Endothelial cell of umbilical vein (primary cell): ENCODE results near the gene DSPP. TPM values are rescaled to one million over a fixed set of nuclear protein-coding genes. Genes with fewer than 3 reads are reported as not detected.

ENCODE experiments used
- BruUV-seq: library from RNA; stranded (reverse); fragments of 400-500 nt; replicated peaks from 2 replicates; lab custom pipeline; 2021; lab: Mats Ljungman, UMichigan
- CTCF ChIA-PET: fragments of 300-600, 350-600 bp; sonication (Branson Sonifier 250); formaldehyde crosslinking; loops from one replicate; lab custom pipeline; 2021; ENCODE audit warnings: antibody characterized with exemption, inconsistent platforms; lab: Charles Lee
- POLR2A ChIA-PET: fragments of 300-600, 350-600 bp; sonication (Branson Sonifier 250); formaldehyde crosslinking; loops from one replicate; lab custom pipeline; 2021; ENCODE audit warnings: antibody characterized with exemption, inconsistent platforms; lab: Charles Lee
- DNase-seq: peaks from one replicate; pipeline ENCODE4 v3.0.0-alpha.2; 2011; ENCODE audit warnings: low read depth, low spot score
- FAIRE-seq: peaks from 2 replicates; lab custom pipeline; 2011; peaks lifted over from hg19 to GRCh38; lab: Jason Lieb, UNC
- H2AFZ ChIP-seq: 2 replicates; pipeline ENCODE4 v1.6.0; 2012; ENCODE audit warnings: low read depth, low read length, control low read depth, inconsistent platforms
- H3K27ac ChIP-seq: 2 replicates; pipeline ENCODE4 v1.5.1; 2011; ENCODE audit warnings: low read depth, mild to moderate bottlenecking, control low read depth, low read length, moderate library complexity; ENCODE audit not compliant: insufficient read depth
- H3K27me3 ChIP-seq, 2 experiments: 2 replicates each; pipeline versions ENCODE4 v1.6.0 to v1.6.1; 2011; ENCODE audit warnings: low read length in 2 of 2, mixed read lengths in 1 of 2; ENCODE audit not compliant: control insufficient read depth in 2 of 2, insufficient read depth in 2 of 2
- H3K36me3 ChIP-seq, 2 experiments: 2 replicates in 1 of 2; 3 replicates in 1 of 2; pipeline ENCODE4 v1.5.1; 2011; ENCODE audit warnings: low read length in 2 of 2, mild to moderate bottlenecking in 1 of 2, moderate library complexity in 1 of 2; ENCODE audit not compliant: control insufficient read depth in 2 of 2, insufficient read depth in 2 of 2; ENCODE audit errors: extremely low read depth in 1 of 2
- H3K4me1 ChIP-seq: 3 replicates; pipeline ENCODE4 v1.5.1; 2011; ENCODE audit warnings: mild to moderate bottlenecking, low read length; ENCODE audit not compliant: control insufficient read depth, insufficient read depth; ENCODE audit errors: extremely low read depth
- H3K4me2 ChIP-seq: 2 replicates; pipeline ENCODE4 v1.6.1; 2011; ENCODE audit warnings: low read length, control low read depth, mixed read lengths; ENCODE audit not compliant: insufficient read depth
- H3K4me3 ChIP-seq, 3 experiments: fragments of 200-600 bp in 1 of 3; sonication (generic), shearing (Covaris generic) in 1 of 3; replicated peaks in 1 of 3; 2 replicates each; pipeline ENCODE4 v1.5.1; 2011 to 2016; ENCODE audit warnings: control low read depth in 3 of 3, low read length in 3 of 3, mild to moderate bottlenecking in 2 of 3, inconsistent platforms in 1 of 3, low read depth in 1 of 3, moderate library complexity in 1 of 3; ENCODE audit not compliant: insufficient read depth in 1 of 3
- H3K79me2 ChIP-seq: 2 replicates; pipeline ENCODE4 v1.6.0; 2012; ENCODE audit warnings: low read length, inconsistent platforms; ENCODE audit not compliant: control insufficient read depth, insufficient read depth
- H3K9ac ChIP-seq: replicated peaks from 2 replicates; pipeline ENCODE3; 2011; ENCODE audit warnings: low read length, control low read depth; ENCODE audit not compliant: insufficient read depth; ENCODE audit errors: extremely low read depth
- H3K9me1 ChIP-seq: replicated peaks from 3 replicates; pipeline ENCODE4 v1.6.0; 2011; ENCODE audit warnings: mild to moderate bottlenecking, low read length; ENCODE audit not compliant: control insufficient read depth, insufficient read depth; ENCODE audit errors: extremely low read depth
- H3K9me3 ChIP-seq: replicated peaks from 2 replicates; pipeline ENCODE4 v1.5.1; 2012; ENCODE audit warnings: low read length, inconsistent platforms; ENCODE audit not compliant: control insufficient read depth, insufficient read depth
- H4K20me1 ChIP-seq: replicated peaks from 2 replicates; pipeline ENCODE3; 2011; ENCODE audit warnings: mild to moderate bottlenecking, low read length; ENCODE audit not compliant: control insufficient read depth, insufficient read depth; ENCODE audit errors: extremely low read depth
- CTCF ChIP-seq, 2 donors: IDR thresholded peaks; 1 replicate in 1 of 2; 2 replicates in 1 of 2; pipeline ENCODE4 v1.5.1; 2011; ENCODE audit warnings: low read length in 2 of 2, mild to moderate bottlenecking in 2 of 2, moderate library complexity in 2 of 2, control low read depth in 1 of 2, inconsistent platforms in 1 of 2, low read depth in 1 of 2; ENCODE audit not compliant: insufficient read depth in 1 of 2; ENCODE audit errors: extremely low read depth in 1 of 2
- EZH2 ChIP-seq: IDR thresholded peaks from 2 replicates; pipeline ENCODE4 v1.6.1; 2012; ENCODE audit warnings: borderline replicate concordance, low read depth, mild to moderate bottlenecking, moderate library complexity, low read length, inconsistent platforms; ENCODE audit not compliant: severe bottlenecking
- FOS ChIP-seq: IDR thresholded peaks from 2 replicates; pipeline ENCODE4 v1.6.1; 2011; ENCODE audit warnings: mild to moderate bottlenecking, low read length, moderate library complexity, borderline replicate concordance; ENCODE audit not compliant: insufficient read depth
- GATA2 ChIP-seq: IDR thresholded peaks from 2 replicates; pipeline ENCODE4 v1.7.0; 2011; ENCODE audit warnings: low read depth, mild to moderate bottlenecking, moderate library complexity, mixed read lengths, low read length; ENCODE audit not compliant: insufficient read length, insufficient read depth
- JUN ChIP-seq: IDR thresholded peaks from 2 replicates; pipeline ENCODE4 v1.6.1; 2011; ENCODE audit warnings: borderline replicate concordance, low read depth; ENCODE audit not compliant: insufficient read length, insufficient read depth
- MAX ChIP-seq: IDR thresholded peaks from 2 replicates; pipeline ENCODE4 v1.6.1; 2011; ENCODE audit not compliant: insufficient read depth, insufficient read length
- MYC ChIP-seq: IDR thresholded peaks from one replicate; pipeline ENCODE4 v1.6.1; 2011; ENCODE audit warnings: mild to moderate bottlenecking, low read depth, low read length
- POLR2A ChIP-seq: IDR thresholded peaks from 2 replicates; pipeline ENCODE4 v1.6.1; 2012; ENCODE audit warnings: low read depth, mild to moderate bottlenecking, control low read depth, low read length
- POLR2AphosphoS5 ChIP-seq: IDR thresholded peaks from 2 replicates; pipeline ENCODE4 v1.6.1; 2012; ENCODE audit warnings: low read depth, mild to moderate bottlenecking, control low read depth, low read length, moderate library complexity; ENCODE audit not compliant: insufficient read depth
- dilution Hi-C: fragments of 300-500 bp; cut with MboI; formaldehyde crosslinking; loops from one replicate; pipeline ENCODE4 v1.15.0; 2019; ENCODE audit warnings: low sequenced_read_pairs; ENCODE audit not compliant: extremely low pct_ligation_motif_present
- intact Hi-C: fragments of 100-400 bp; cut with micrococcal nuclease; formaldehyde crosslinking; loops from one replicate; pipeline ENCODE4 v1.10.0; 2022
- polyA plus RNA-seq, 4 experiments: library from polyadenylated mRNA; depleted of rRNA in 3 of 4; stranded (reverse) in 3 of 4; unstranded in 1 of 4; fragments of >200 nt; gene quantifications; 2 replicates each; pipeline versions ENCODE4 v1.2.1 to v1.2.3, GENCODE V29; 2011 to 2012; ENCODE audit warnings: missing spikeins in 1 of 4
- total RNA-seq: library from RNA; stranded (reverse); gene quantifications from 2 replicates; pipeline ENCODE4 v1.2.3, GENCODE V29; 2021

DSPP gene
- total and polyA plus RNA-seq, 2 donors (not counting 3 experiments of a cell fraction or from before 2014, with no cell fraction given), result not detected

- H4K20me1 ChIP-seq, result no peaks in the 10 kb centered on the region
- H2AFZ ChIP-seq, result no peak overlapping the region
- POLR2A ChIA-PET, result no interaction called here
Measured at GRCh38 chr4:87580057-87580456, 28.3 kb upstream of the DSPP start.

GRCh38 chr4:87584222-87584908 is 24.0 kb upstream of the DSPP start:
- Histone ChIP-seq H3K4me3 (no peak overlapping the region), H3K27ac (no peak overlapping the region), H3K4me1 (no peaks in the 10 kb centered on the region), H4K20me1 (no peaks in the 10 kb centered on the region), H3K36me3 (no peaks in the 10 kb centered on the region), H3K9ac (no peak overlapping the region), H3K4me2 (no peak overlapping the region), H3K79me2 (no peaks in the 10 kb centered on the region), H3K27me3 (no peaks in the 10 kb centered on the region), H2AFZ (no peak overlapping the region), H3K9me1 (no peaks in the 10 kb centered on the region), H3K9me3 (no peaks in the 10 kb centered on the region)
- dilution Hi-C loops (no loop called here), intact Hi-C loops (no loop called here)
- ChIA-PET CTCF (no interaction called here), POLR2A (no interaction called here)
- no peak for FAIRE-seq
- DNase-seq, result no peak
- BruUV-seq, result no TSS peak
- TF ChIP-seq EZH2, result no peak
- no peak for TF ChIP-seq JUN
- TF ChIP-seq MYC, result no peak
- TF ChIP-seq CTCF (IDR thresholded peaks at IDR 0.05; ENCODE audit: extremely low read depth in 1 of 2, insufficient read depth in 1 of 2, low read depth in 1 of 2, low read length in 2 of 2), result no peak
- no peak for TF ChIP-seq POLR2A
- no peak for TF ChIP-seq MAX
- TF ChIP-seq POLR2AphosphoS5, result no peak
- TF ChIP-seq GATA2, result no peak

More at GRCh38 chr4:87580057-87580456, 28.3 kb upstream of the DSPP start:
- no peak overlapping the region for H3K27ac ChIP-seq
- H3K9ac ChIP-seq, result no peak overlapping the region
- CTCF ChIA-PET, result no interaction called here
- DNase-seq, result no peak
- no peaks in the 10 kb centered on the region for H3K36me3 ChIP-seq
- H3K79me2 ChIP-seq, result no peaks in the 10 kb centered on the region
- H3K4me3 ChIP-seq, result no peak overlapping the region
- no TSS peak for BruUV-seq
- no peaks in the 10 kb centered on the region for H3K9me1 ChIP-seq
- no peaks in the 10 kb centered on the region for H3K27me3 ChIP-seq
- FAIRE-seq, result no peak
- no peak overlapping the region for H3K4me2 ChIP-seq
- no peak for TF ChIP-seq GATA2
- TF ChIP-seq POLR2A, result no peak
- no peak for TF ChIP-seq POLR2AphosphoS5
- TF ChIP-seq JUN, result no peak
- TF ChIP-seq EZH2, result no peak
- TF ChIP-seq FOS, result no peak
- intact Hi-C loops, result no loop called here
- no peaks in the 10 kb centered on the region for H3K4me1 ChIP-seq
- no peaks in the 10 kb centered on the region for H3K9me3 ChIP-seq
- dilution Hi-C loops, result no loop called here
